ENCODE data around the gene CRYBG2. TPM values are rescaled to one million over a fixed set of nuclear protein-coding genes. Genes with fewer than 3 reads are reported as not detected.

CRYBG2 gene
- 1 to 10 TPM in 1 of 7 donors, under 1 TPM in 1, not detected in 5; 0.87 to 1.1 TPM for total RNA-seq
- polyA plus RNA-seq: 1 to 10 TPM; 1.2 to 3.4 (median 1.5) TPM
- long read RNA-seq, donor 1: 0 reads
- long read RNA-seq, donor 2: 0 reads

DNA sequence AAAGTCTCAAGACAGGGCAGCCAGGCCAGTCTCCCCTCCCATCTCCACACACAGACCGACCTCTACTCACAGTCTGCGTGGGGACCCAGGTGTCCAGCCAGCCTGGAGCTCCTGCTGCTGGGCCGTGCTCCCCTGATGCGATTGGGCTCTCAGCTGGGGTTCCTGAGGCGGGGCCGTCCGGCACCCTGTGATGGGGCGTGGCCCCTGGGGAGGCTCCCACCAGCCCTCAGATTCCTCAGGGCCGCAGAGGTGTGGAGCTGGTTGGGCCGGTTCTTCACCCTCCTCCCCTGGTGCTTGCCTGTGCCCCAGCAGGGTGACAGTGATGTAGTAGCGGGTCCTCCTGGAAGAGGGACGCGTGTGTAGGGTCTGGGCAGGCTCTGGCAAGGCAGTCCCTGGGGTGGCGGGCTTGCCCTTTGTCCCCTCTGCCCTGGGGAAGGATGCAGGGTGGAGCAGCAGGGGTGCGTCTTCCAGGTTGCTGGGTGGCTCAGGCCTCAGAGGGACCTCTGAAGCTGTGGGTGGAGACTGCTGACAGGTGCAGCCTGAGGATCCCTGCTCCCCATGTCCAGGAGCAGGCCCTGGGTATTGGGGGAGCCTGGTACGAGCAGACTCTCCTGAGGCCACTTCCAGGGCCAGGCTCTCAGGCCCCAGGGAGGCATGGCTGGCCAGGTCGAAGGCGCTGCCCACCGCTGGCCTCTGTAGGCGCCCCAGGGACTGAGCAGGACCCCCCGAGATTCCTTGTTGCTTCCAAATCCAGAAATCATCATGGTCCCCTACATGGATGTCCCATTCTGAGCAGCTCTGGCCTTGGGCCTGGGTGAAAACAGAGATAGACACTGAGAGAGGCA lies at the start of gene CRYBG2:
CRYBG2 (minus strand) TSS at position 155 of the 845 bp plus-strand sequence. CDS start 7,473 bp downstream, outside the sequence.
- DNase-seq: no peak
- 81 to 93% (median 87%) methylated on average over 9 to 21 of the region's 21 CpGs for WGBS, 5 donors
- Histone ChIP-seq H3K27ac (no peak within 1 kb of the TSS), H3K27me3 (replicated peaks in 1 of 7) (peaks cover 0 to 37% (median 5%) of the 10 kb centered on the region in 7 donors), H3K4me1 (peaks cover 0 to 7% (median 0%) of the 10 kb centered on the region in 6 donors), H3K4me3 (no peak within 1 kb of the TSS), H3K9me3 (no peaks in the 10 kb centered on the region), H3K36me3 (no peaks in the 10 kb centered on the region)
- intact Hi-C loops (cut with DNase I; ENCODE audit: low total_unique reads): no loop called here
- TF ChIP-seq POLR2A (IDR thresholded peaks at IDR 0.05): no peak
- TF ChIP-seq, protein P1, sequence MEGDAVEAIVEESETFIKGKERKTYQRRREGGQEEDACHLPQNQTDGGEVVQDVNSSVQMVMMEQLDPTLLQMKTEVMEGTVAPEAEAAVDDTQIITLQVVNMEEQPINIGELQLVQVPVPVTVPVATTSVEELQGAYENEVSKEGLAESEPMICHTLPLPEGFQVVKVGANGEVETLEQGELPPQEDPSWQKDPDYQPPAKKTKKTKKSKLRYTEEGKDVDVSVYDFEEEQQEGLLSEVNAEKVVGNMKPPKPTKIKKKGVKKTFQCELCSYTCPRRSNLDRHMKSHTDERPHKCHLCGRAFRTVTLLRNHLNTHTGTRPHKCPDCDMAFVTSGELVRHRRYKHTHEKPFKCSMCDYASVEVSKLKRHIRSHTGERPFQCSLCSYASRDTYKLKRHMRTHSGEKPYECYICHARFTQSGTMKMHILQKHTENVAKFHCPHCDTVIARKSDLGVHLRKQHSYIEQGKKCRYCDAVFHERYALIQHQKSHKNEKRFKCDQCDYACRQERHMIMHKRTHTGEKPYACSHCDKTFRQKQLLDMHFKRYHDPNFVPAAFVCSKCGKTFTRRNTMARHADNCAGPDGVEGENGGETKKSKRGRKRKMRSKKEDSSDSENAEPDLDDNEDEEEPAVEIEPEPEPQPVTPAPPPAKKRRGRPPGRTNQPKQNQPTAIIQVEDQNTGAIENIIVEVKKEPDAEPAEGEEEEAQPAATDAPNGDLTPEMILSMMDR (IDR thresholded peaks at IDR 0.05 in 8 of 11, conservative IDR thresholded peaks at IDR 0.05 in 3 of 11): no peak
- TF ChIP-seq POLR2AphosphoS5 (IDR thresholded peaks at IDR 0.05): no peak

- Histone ChIP-seq H3K27ac (no peak overlapping the region), H3K36me3 (no peaks in the 10 kb centered on the region), H3K9me3 (no peaks in the 10 kb centered on the region), H3K4me3 (no peak overlapping the region), H3K4me1 (peaks cover 0 to 3% (median 1%) of the 10 kb centered on the region in 6 donors), H3K27me3 (replicated peaks in 1 of 7) (peaks cover 0 to 80% (median 4%) of the 10 kb centered on the region in 7 donors)
- 25 to 32% (median 27%) methylated on average over 4 of the region's 4 CpGs for WGBS, 5 donors
- no peak for DNase-seq
- TF ChIP-seq, protein P1 (IDR thresholded peaks at IDR 0.05 in 8 of 11, conservative IDR thresholded peaks at IDR 0.05 in 3 of 11): no peak
- TF ChIP-seq POLR2AphosphoS5 (IDR thresholded peaks at IDR 0.05): no peak
- intact Hi-C loops (cut with DNase I; ENCODE audit: low total_unique reads): no loop called here
These were observed 49.7 kb upstream of the CRYBG2 start for GRCh38 chr1:26403656-26404055.

DNA sequence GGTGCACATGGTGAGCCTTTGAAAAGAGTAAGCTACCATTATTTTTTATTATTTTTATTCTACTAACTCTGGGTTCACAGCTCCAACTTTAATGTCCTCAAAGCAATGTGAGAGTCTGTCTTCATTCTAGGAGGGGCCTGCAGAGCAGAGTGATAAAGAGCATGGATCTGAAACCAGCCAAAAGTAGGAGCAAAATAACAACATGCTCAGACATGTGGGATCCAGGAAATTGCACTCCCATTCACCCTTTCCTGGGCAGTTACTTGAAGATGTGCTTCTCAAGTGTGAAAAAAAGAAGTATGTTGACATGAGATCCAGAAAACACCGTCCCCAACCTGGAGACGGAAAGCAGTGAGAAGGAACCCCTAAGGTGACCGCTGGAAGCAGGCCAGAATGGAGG lies 48.0 kb upstream of the CRYBG2 start:
- Histone ChIP-seq H3K27ac (no peak overlapping the region), H3K36me3 (no peaks in the 10 kb centered on the region), H3K4me1 (no peaks in the 10 kb centered on the region), H3K4me3 (no peak overlapping the region), H3K27me3 (replicated peaks in 1 of 7) (peaks cover 0 to 65% (median 0%) of the 10 kb centered on the region in 7 donors), H3K9me3 (no peaks in the 10 kb centered on the region)
- DNase-seq: no peak
- intact Hi-C loops (cut with DNase I; ENCODE audit: low total_unique reads): no loop called here
- TF ChIP-seq, protein P1 (IDR thresholded peaks at IDR 0.05 in 8 of 11, conservative IDR thresholded peaks at IDR 0.05 in 3 of 11): no peak
- no peak for TF ChIP-seq POLR2AphosphoS5 (IDR thresholded peaks at IDR 0.05)
- TF ChIP-seq POLR2A (IDR thresholded peaks at IDR 0.05): no peak
- 83 to 89% (median 85%) methylated on average over 3 of the region's 3 CpGs for WGBS, 5 donors

DNA sequence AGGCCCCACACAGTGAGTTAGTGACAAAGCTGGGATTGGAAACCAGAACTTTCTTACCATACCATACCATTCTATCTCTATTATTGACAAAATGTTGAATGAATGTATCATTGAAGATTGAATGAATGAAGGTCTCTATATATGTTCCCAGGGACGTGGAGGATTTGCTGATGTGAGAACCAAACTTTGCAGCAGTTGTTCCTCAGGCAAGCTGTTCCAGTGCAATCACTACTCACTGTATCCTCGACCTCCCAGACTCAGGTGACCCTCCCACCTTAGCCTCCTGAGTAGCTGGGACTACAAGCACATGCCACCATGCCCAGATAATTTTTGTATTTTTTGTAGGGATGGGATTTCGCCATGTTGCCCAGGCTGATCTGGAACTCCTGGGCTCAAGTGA lies 45.1 kb upstream of the CRYBG2 start:
- Histone ChIP-seq H3K36me3 (no peaks in the 10 kb centered on the region), H3K27ac (no peak overlapping the region), H3K9me3 (no peaks in the 10 kb centered on the region), H3K4me3 (no peak overlapping the region), H3K4me1 (no peaks in the 10 kb centered on the region), H3K27me3 (replicated peaks in 1 of 7) (peaks cover 0 to 37% (median 0%) of the 10 kb centered on the region in 7 donors)
- intact Hi-C loops (cut with DNase I; ENCODE audit: low total_unique reads): no loop called here
- no peak for DNase-seq
- TF ChIP-seq, protein P1 (IDR thresholded peaks at IDR 0.05 in 8 of 11, conservative IDR thresholded peaks at IDR 0.05 in 3 of 11): no peak
- TF ChIP-seq POLR2A (IDR thresholded peaks at IDR 0.05) (no peak), POLR2AphosphoS5 (IDR thresholded peaks at IDR 0.05) (no peak)
- 66 to 86% (median 79%) methylated on average over 3 of the region's 3 CpGs for WGBS, 5 donors

Measured in spleen (tissue), 13 donors.